CD4-positive, alpha-beta T cell (primary cell): ENCODE results near the gene ACTA2. TPM values are rescaled to one million over a fixed set of nuclear protein-coding genes. Genes with fewer than 3 reads are reported as not detected.

Source experiments
- ATAC-seq: fragments of 200-7000 bp; cut with Tn5 transposase; one replicate; pipeline ENCODE4 v1.10.0; 2022; ENCODE audit warnings: mild to moderate bottlenecking; ENCODE audit not compliant: poor library complexity
- CTCF ChIA-PET: fragments of 350-600 bp; sonication (Branson Sonifier 250); formaldehyde crosslinking; loops from one replicate; lab custom pipeline; 2021; ENCODE audit warnings: antibody characterized with exemption, inconsistent platforms; lab: Charles Lee
- POLR2A ChIA-PET: fragments of 350-600 bp; sonication (Branson Sonifier 250); formaldehyde crosslinking; loops from one replicate; lab custom pipeline; 2021; ENCODE audit warnings: antibody characterized with exemption, inconsistent platforms; lab: Charles Lee
- DNase-seq, 14 experiments: peaks; one replicate each; pipeline ENCODE4 v3.0.0-alpha.2; 2013 to 2020; ENCODE audit warnings: mixed read lengths in 2 of 14
- H3K27ac ChIP-seq, 2 donors: one replicate each; pipeline versions ENCODE4 v1.5.1 to v1.7.0; 2013; ENCODE audit warnings: low read length in 2 of 2, low read depth in 1 of 2, mild to moderate bottlenecking in 1 of 2
- H3K27me3 ChIP-seq, 2 experiments: 1 replicate in 1 of 2; 2 replicates in 1 of 2; pipeline versions ENCODE4 v1.6.1 to v1.7.0; 2013; ENCODE audit warnings: low read length in 2 of 2, control low read depth in 1 of 2, mild to moderate bottlenecking in 1 of 2, moderate library complexity in 1 of 2; ENCODE audit not compliant: insufficient read depth in 2 of 2, control insufficient read depth in 1 of 2
- H3K36me3 ChIP-seq: one replicate; pipeline ENCODE4 v1.6.1; 2013; ENCODE audit warnings: low read length, control low read depth; ENCODE audit not compliant: insufficient read depth
- H3K4me1 ChIP-seq: one replicate; pipeline ENCODE4 v1.6.1; 2013; ENCODE audit warnings: low read length, control low read depth; ENCODE audit not compliant: insufficient read depth
- H3K4me3 ChIP-seq: one replicate; pipeline ENCODE4 v1.5.1; 2013; ENCODE audit warnings: mild to moderate bottlenecking, low read length, moderate library complexity
- H3K9me3 ChIP-seq, 2 experiments: 1 replicate in 1 of 2; 2 replicates in 1 of 2; pipeline versions ENCODE4 v1.6.1 to v1.7.0; 2013; ENCODE audit warnings: low read length in 2 of 2, mild to moderate bottlenecking in 2 of 2, control low read depth in 1 of 2, moderate library complexity in 1 of 2; ENCODE audit not compliant: control insufficient read depth in 1 of 2, insufficient read depth in 1 of 2
- H3K27ac Mint-ChIP-seq: one replicate; pipeline ENCODE4 v1.8.0; 2020; ENCODE audit warnings: mixed read lengths
- H3K27me3 Mint-ChIP-seq: one replicate; pipeline ENCODE4 v1.8.0; 2021; ENCODE audit warnings: mixed read lengths
- H3K36me3 Mint-ChIP-seq: one replicate; pipeline ENCODE4 v1.8.0; 2021; ENCODE audit warnings: low read depth, mixed read lengths
- H3K4me1 Mint-ChIP-seq: one replicate; pipeline ENCODE4 v1.8.0; 2021; ENCODE audit warnings: low read depth, mixed read lengths
- H3K4me3 Mint-ChIP-seq: one replicate; pipeline ENCODE4 v1.8.0; 2020; ENCODE audit warnings: mild to moderate bottlenecking, mixed read lengths
- H3K9me3 Mint-ChIP-seq: one replicate; pipeline ENCODE4 v1.8.0; 2020; ENCODE audit warnings: mixed read lengths
- CTCF ChIP-seq: fragments of 200-600 bp; IDR thresholded peaks from one replicate; pipeline ENCODE4 v1.8.0; 2022; ENCODE audit warnings: antibody characterized with exemption, mild to moderate bottlenecking
- intact Hi-C, 2 experiments: fragments of 100-400 bp; cut with DNase I in 1 of 2; cut with micrococcal nuclease in 1 of 2; formaldehyde crosslinking; loops; one replicate each; pipeline versions ENCODE4 v1.15.1 to v1.9.0; 2023 to 2025; cut with DNase I, micrococcal nuclease
- total RNA-seq, 174 experiments: library from RNA in 2 of 174; stranded (reverse) in 2 of 174; gene quantifications; one replicate each; pipeline ENCODE4 v1.2.3 and lab custom pipeline; 2021 to 2026

ACTA2 gene
- total RNA-seq, 2 experiments from 2014 or later: 1.8 to 2.1 TPM

GRCh38 chr10:88915781-88916180 lies 36.8 kb downstream of the ACTA2 start:
- DNase-seq (no peak), ATAC-seq (no peak)
- POLR2A ChIA-PET: no interaction called here
- Mint-ChIP-seq H3K4me3 (no peak overlapping the region), H3K36me3 (peaks cover 77% of the 10 kb centered on the region), H3K27ac (no peak overlapping the region), H3K4me1 (no peaks in the 10 kb centered on the region), H3K27me3 (no peaks in the 10 kb centered on the region), H3K9me3 (no peaks in the 10 kb centered on the region)
- intact Hi-C loops: no loop called here
- H3K4me1 ChIP-seq: no peaks in the 10 kb centered on the region
- TF ChIP-seq CTCF: no peak
- H3K4me3 ChIP-seq: no peak overlapping the region
- CTCF ChIA-PET: no interaction called here
- no peaks in the 10 kb centered on the region for H3K9me3 ChIP-seq
- H3K27ac ChIP-seq: no peak overlapping the region
- peaks cover 76% of the 10 kb centered on the region for H3K36me3 ChIP-seq
- no peaks in the 10 kb centered on the region for H3K27me3 ChIP-seq

- POLR2A ChIA-PET: no interaction called here
- H3K27ac ChIP-seq: no peak overlapping the region
- Mint-ChIP-seq H3K27ac (no peak overlapping the region), H3K27me3 (no peaks in the 10 kb centered on the region), H3K4me1 (no peaks in the 10 kb centered on the region), H3K36me3 (peaks cover 82% of the 10 kb centered on the region), H3K9me3 (no peaks in the 10 kb centered on the region), H3K4me3 (no peak overlapping the region)
- CTCF ChIA-PET: no interaction called here
- no peak for TF ChIP-seq CTCF
- intact Hi-C loops: no loop called here
- DNase-seq: no peak
- peaks cover 74% of the 10 kb centered on the region for H3K36me3 ChIP-seq
- H3K9me3 ChIP-seq: no peaks in the 10 kb centered on the region
- H3K27me3 ChIP-seq: no peaks in the 10 kb centered on the region
- no peaks in the 10 kb centered on the region for H3K4me1 ChIP-seq
- ATAC-seq: no peak
- no peak overlapping the region for H3K4me3 ChIP-seq
Measured at GRCh38 chr10:88913788-88914187, 38.8 kb downstream of the ACTA2 start.

DNA sequence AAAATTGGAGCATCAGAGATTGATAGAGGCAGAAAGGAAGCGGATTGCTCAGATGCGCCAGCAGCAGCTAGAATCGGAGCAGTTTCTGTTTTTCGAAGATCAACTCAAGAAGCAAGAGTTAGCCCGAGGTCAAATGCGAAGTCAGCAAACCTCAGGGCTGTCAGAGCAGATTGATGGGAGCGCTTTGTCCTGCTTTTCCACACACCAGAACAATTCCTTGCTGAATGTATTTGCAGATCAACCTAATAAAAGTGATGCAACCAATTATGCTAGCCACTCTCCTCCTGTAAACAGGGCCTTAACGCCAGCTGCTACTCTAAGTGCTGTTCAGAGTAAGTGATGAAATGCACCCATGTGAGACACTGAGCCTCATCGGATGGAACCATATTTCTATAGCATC lies 39.4 kb downstream of the ACTA2 start:
- no peak for TF ChIP-seq CTCF
- intact Hi-C loops: no loop called here
- Histone ChIP-seq H3K36me3 (peaks cover 78% of the 10 kb centered on the region), H3K27me3 (no peaks in the 10 kb centered on the region), H3K27ac (no peak overlapping the region), H3K4me1 (no peaks in the 10 kb centered on the region), H3K4me3 (no peak overlapping the region), H3K9me3 (no peaks in the 10 kb centered on the region)
- Mint-ChIP-seq H3K9me3 (no peaks in the 10 kb centered on the region), H3K4me3 (no peak overlapping the region), H3K4me1 (no peaks in the 10 kb centered on the region), H3K36me3 (peaks cover 82% of the 10 kb centered on the region), H3K27me3 (no peaks in the 10 kb centered on the region), H3K27ac (no peak overlapping the region)
- ChIA-PET CTCF (no interaction called here), POLR2A (no interaction called here)
- no peak for ATAC-seq
- no peak for DNase-seq
